HepG2 (cell line): ENCODE results near the gene GBP2. TPM values are rescaled to one million over a fixed set of nuclear protein-coding genes. Genes with fewer than 3 reads are reported as not detected.

Source experiments
- ATAC-seq: fragments of 200-7000 bp; cut with Tn5 transposase; 3 replicates; pipeline ENCODE4 v1.9.1; 2020; ENCODE audit warnings: mild to moderate bottlenecking, moderate library complexity
- BruUV-seq: library from RNA; stranded (reverse); fragments of 400-500 nt; replicated peaks from 2 replicates; lab custom pipeline; 2021; lab: Mats Ljungman, UMichigan
- CTCF ChIA-PET: fragments of 300-600 bp; formaldehyde crosslinking; extraction: SDS; loops from one replicate; lab custom pipeline; 2021; ENCODE audit warnings: low total read pairs, inconsistent platforms, low intra/inter-chr PET ratio; lab: Yijun Ruan, JAX
- POLR2A ChIA-PET: fragments of 350-600 bp; sonication (Branson Sonifier 250); formaldehyde crosslinking; loops from one replicate; lab custom pipeline; 2020; ENCODE audit warnings: antibody characterized with exemption, inconsistent platforms; lab: Yijun Ruan, JAX
- DNase-seq: peaks from one replicate; pipeline ENCODE4 v3.0.0-alpha.2; 2015; ENCODE audit warnings: low spot score
- FAIRE-seq: peaks from 3 replicates; lab custom pipeline; 2011; peaks lifted over from hg19 to GRCh38; lab: Jason Lieb, UNC
- H2AFZ ChIP-seq: one replicate; pipeline ENCODE4 v1.6.1; 2011; ENCODE audit warnings: low read length, inconsistent platforms
- H3K27ac ChIP-seq: fragments of 300-600 bp; 3 replicates; pipeline ENCODE4 v1.8.0; 2011; ENCODE audit warnings: mixed run types, mild to moderate bottlenecking, mixed read lengths, low read length, inconsistent platforms; ENCODE audit not compliant: insufficient read depth; ENCODE audit errors: extremely low read length
- H3K27me3 ChIP-seq, 2 experiments: fragments of 200-600 bp in 1 of 2; 2 replicates in 1 of 2; 3 replicates in 1 of 2; pipeline versions ENCODE4 v1.6.0 to v1.8.0; 2011; ENCODE audit warnings: low read length in 2 of 2, mild to moderate bottlenecking in 2 of 2, moderate library complexity in 2 of 2, inconsistent platforms in 1 of 2; ENCODE audit not compliant: insufficient read depth in 2 of 2, control insufficient read depth in 1 of 2
- H3K36me3 ChIP-seq, 2 experiments: fragments of 200-600 bp in 1 of 2; replicated peaks in 1 of 2; 2 replicates in 1 of 2; 3 replicates in 1 of 2; pipeline versions ENCODE4 v1.5.1 to v1.8.0; 2011; ENCODE audit warnings: low read length in 2 of 2, inconsistent platforms in 1 of 2; ENCODE audit not compliant: insufficient read depth in 2 of 2, control insufficient read depth in 1 of 2
- H3K4me1 ChIP-seq: 2 replicates; pipeline ENCODE4 v1.5.1; 2012; ENCODE audit warnings: low read length, inconsistent platforms; ENCODE audit not compliant: insufficient read depth
- H3K4me2 ChIP-seq: 2 replicates; pipeline ENCODE4 v1.6.0; 2011; ENCODE audit warnings: low read depth, low read length, inconsistent platforms
- H3K4me3 ChIP-seq, 3 experiments: fragments of 200-600 bp in 1 of 3; sonication (generic), shearing (Covaris generic) in 1 of 3; replicated peaks in 1 of 3; 2 replicates each; pipeline ENCODE4 v1.5.1; 2011 to 2016; ENCODE audit warnings: low read length in 3 of 3, inconsistent platforms in 2 of 3, low read depth in 2 of 3, mild to moderate bottlenecking in 2 of 3, control low read depth in 1 of 3, mixed read lengths in 1 of 3; ENCODE audit not compliant: insufficient read depth in 1 of 3
- H3K79me2 ChIP-seq: one replicate; pipeline ENCODE4 v1.6.1; 2011; ENCODE audit warnings: low read length, inconsistent platforms; ENCODE audit not compliant: insufficient read depth
- H3K9ac ChIP-seq: 2 replicates; pipeline ENCODE4 v1.6.0; 2011; ENCODE audit warnings: mild to moderate bottlenecking, low read depth, low read length, inconsistent platforms; ENCODE audit not compliant: insufficient read depth
- H3K9me3 ChIP-seq: 2 replicates; pipeline ENCODE4 v1.5.1; 2012; ENCODE audit warnings: mild to moderate bottlenecking, low read length
- H4K20me1 ChIP-seq: 2 replicates; pipeline ENCODE4 v1.6.0; 2011; ENCODE audit warnings: inconsistent platforms, mild to moderate bottlenecking, low read length, moderate library complexity; ENCODE audit not compliant: insufficient read depth
- ARID2 ChIP-seq: sonication (generic); formaldehyde crosslinking; IDR thresholded peaks from 2 replicates; pipeline ENCODE4 v1.8.1; 2022; ENCODE audit warnings: mild to moderate bottlenecking, missing genetic modification reagents, borderline replicate concordance
- CHCHD3 ChIP-seq: sonication (generic); formaldehyde crosslinking; IDR thresholded peaks from 2 replicates; pipeline ENCODE4 v1.8.0; 2022; ENCODE audit warnings: mild to moderate bottlenecking, missing genetic modification reagents, moderate library complexity
- JUND ChIP-seq: sonication (generic); formaldehyde crosslinking; IDR thresholded peaks from 2 replicates; pipeline ENCODE4 v1.8.0; 2022; ENCODE audit warnings: mild to moderate bottlenecking, missing genetic modification reagents
- KDM6A ChIP-seq: IDR thresholded peaks from 2 replicates; pipeline ENCODE4 v1.6.1; 2016; ENCODE audit warnings: low read depth
- KLF13 ChIP-seq: sonication (generic); formaldehyde crosslinking; IDR thresholded peaks from 2 replicates; pipeline ENCODE4 v1.4.0; 2020; ENCODE audit warnings: mild to moderate bottlenecking, missing genetic modification reagents
- MEF2D ChIP-seq: sonication (generic); formaldehyde crosslinking; IDR thresholded peaks from 2 replicates; pipeline ENCODE4 v1.5.1; 2020; ENCODE audit warnings: mild to moderate bottlenecking, missing genetic modification reagents
- NFATC3 ChIP-seq: sonication (generic); formaldehyde crosslinking; IDR thresholded peaks from 2 replicates; pipeline ENCODE4 v1.5.1; 2020; ENCODE audit warnings: mild to moderate bottlenecking, missing genetic modification reagents
- NR1H2 ChIP-seq: sonication (generic); formaldehyde crosslinking; IDR thresholded peaks from 2 replicates; pipeline ENCODE4 v1.8.1; 2022; ENCODE audit warnings: low read depth, missing genetic modification reagents, borderline replicate concordance
- SNRNP70 ChIP-seq: fragments of 200-400 bp; formaldehyde crosslinking; IDR thresholded peaks from 2 replicates; pipeline ENCODE4 v1.6.1; 2017; ENCODE audit warnings: mild to moderate bottlenecking, low read depth, low read length, moderate library complexity
- TBP ChIP-seq: sonication (generic); formaldehyde crosslinking; IDR thresholded peaks from 2 replicates; pipeline ENCODE4 v1.5.0; 2020; ENCODE audit warnings: missing genetic modification reagents
- ZNF20 ChIP-seq: sonication (generic); formaldehyde crosslinking; IDR thresholded peaks from 2 replicates; pipeline ENCODE4 v1.4.0; 2020; ENCODE audit warnings: mild to moderate bottlenecking, moderate library complexity, missing genetic modification reagents
- ZNF251 ChIP-seq: sonication (generic); formaldehyde crosslinking; IDR thresholded peaks from 2 replicates; pipeline ENCODE4 v1.9.0; 2021; ENCODE audit warnings: mild to moderate bottlenecking, missing genetic modification reagents
- ZNF713 ChIP-seq: sonication (generic); formaldehyde crosslinking; IDR thresholded peaks from 2 replicates; pipeline ENCODE4 v1.4.0; 2020; ENCODE audit warnings: mild to moderate bottlenecking, missing genetic modification reagents
- WGBS: methylation state at CpG from one replicate; pipeline ENCODE4 v1.1.6; 2017; ENCODE audit warnings: low lambda C conversion rate; 5-methylcytosine and 5-hydroxymethylcytosine counted together
- in situ Hi-C: cut with HindIII; loops from 2 replicates; pipeline ENCODE4 v1.10.0; 2017; ENCODE audit warnings: low pct_unique_long_range_greater_than_20kb; ENCODE audit not compliant: extremely low pct_ligation_motif_present
- intact Hi-C: fragments of 100-400 bp; cut with micrococcal nuclease; formaldehyde crosslinking; loops from one replicate; pipeline ENCODE4 v1.10.0; 2022; ENCODE audit not compliant: unreplicated experiment
- polyA plus RNA-seq, 8 experiments: library from polyadenylated mRNA; depleted of rRNA in 3 of 8; stranded (reverse) in 7 of 8; unstranded in 1 of 8; fragments of >200 nt; fragmentation: Illumina TruSeq in 4 of 8; extraction: Trizol in 4 of 8; gene quantifications; 2 replicates each; pipeline versions ENCODE4 v1.2.1 to v1.2.3, GENCODE V29; 2011 to 2016; ENCODE audit warnings: low read depth in 4 of 8, missing spikeins in 1 of 8, mixed read lengths in 1 of 8; ENCODE audit not compliant: insufficient read depth in 1 of 8
- total RNA-seq, 5 experiments: library from RNA; depleted of rRNA; stranded (reverse); fragments of >200 nt; fragmentation: Illumina TruSeq; extraction: Trizol; gene quantifications; 2 replicates each; pipeline ENCODE4 v1.2.3, GENCODE V29; 2016; ENCODE audit warnings: low read depth in 1 of 5
- TF ChIP-seq, protein P1 (sequence below): sonication (generic); formaldehyde crosslinking; IDR thresholded peaks from 2 replicates; pipeline ENCODE4 v1.4.0; 2020; ENCODE audit warnings: mild to moderate bottlenecking, missing genetic modification reagents
- TF ChIP-seq, protein P2 (sequence below): sonication (generic); formaldehyde crosslinking; IDR thresholded peaks from 2 replicates; pipeline ENCODE4 v1.4.0; 2020; ENCODE audit warnings: low read depth, missing genetic modification reagents
- TF ChIP-seq, protein P3 (sequence below), 2 experiments: IDR thresholded peaks; 2 replicates each; pipeline ENCODE4 v1.6.1; 2011 to 2012; ENCODE audit warnings: low read length in 2 of 2, borderline replicate concordance in 1 of 2, low read depth in 1 of 2, mild to moderate bottlenecking in 1 of 2, moderate library complexity in 1 of 2

GBP2 gene
- total and polyA plus RNA-seq, 2 of the 13 experiments (the other 11 are each of a cell fraction or from before 2014, with no cell fraction given), result 5.1 to 6.2 TPM

- no peak overlapping the region for H3K4me2 ChIP-seq
Observed at GRCh38 chr1:89069951-89070350, 56.0 kb downstream of the GBP2 start.

More at GRCh38 chr1:89069951-89070350, 56.0 kb downstream of the GBP2 start:
- Histone ChIP-seq H3K79me2 (no peaks in the 10 kb centered on the region), H2AFZ (no peak overlapping the region), H3K4me3 (no peak overlapping the region), H3K27ac (no peak overlapping the region), H3K9ac (no peak overlapping the region), H3K36me3 (no peaks in the 10 kb centered on the region), H3K9me3 (no peaks in the 10 kb centered on the region), H3K27me3 (no peaks in the 10 kb centered on the region), H4K20me1 (no peaks in the 10 kb centered on the region), H3K4me1 (peaks cover 21% of the 10 kb centered on the region)
- CTCF ChIA-PET, result no interaction called here
- WGBS, result 58% methylated on average over 2 of the region's 2 CpGs
- FAIRE-seq (no peak), ATAC-seq (no peak), DNase-seq (no peak)
- intact Hi-C loops, result no loop called here
- no TSS peak for BruUV-seq
- POLR2A ChIA-PET, result no interaction called here
- TF ChIP-seq NFATC3 (CRISPR knock-in tag), result no peak
- no peak for TF ChIP-seq ZNF251 (CRISPR knock-in tag)
- no peak for TF ChIP-seq KDM6A
- TF ChIP-seq ARID2 (CRISPR knock-in tag), result no peak
- TF ChIP-seq CHCHD3, result no peak
- no peak for TF ChIP-seq KLF13 (CRISPR knock-in tag)
- TF ChIP-seq TBP (CRISPR knock-in tag), result no peak
- TF ChIP-seq MEF2D (CRISPR knock-in tag), result no peak
- TF ChIP-seq, protein P1, sequence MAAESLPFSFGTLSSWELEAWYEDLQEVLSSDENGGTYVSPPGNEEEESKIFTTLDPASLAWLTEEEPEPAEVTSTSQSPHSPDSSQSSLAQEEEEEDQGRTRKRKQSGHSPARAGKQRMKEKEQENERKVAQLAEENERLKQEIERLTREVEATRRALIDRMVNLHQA (CRISPR knock-in tag), result no peak
- TF ChIP-seq, protein P2, sequence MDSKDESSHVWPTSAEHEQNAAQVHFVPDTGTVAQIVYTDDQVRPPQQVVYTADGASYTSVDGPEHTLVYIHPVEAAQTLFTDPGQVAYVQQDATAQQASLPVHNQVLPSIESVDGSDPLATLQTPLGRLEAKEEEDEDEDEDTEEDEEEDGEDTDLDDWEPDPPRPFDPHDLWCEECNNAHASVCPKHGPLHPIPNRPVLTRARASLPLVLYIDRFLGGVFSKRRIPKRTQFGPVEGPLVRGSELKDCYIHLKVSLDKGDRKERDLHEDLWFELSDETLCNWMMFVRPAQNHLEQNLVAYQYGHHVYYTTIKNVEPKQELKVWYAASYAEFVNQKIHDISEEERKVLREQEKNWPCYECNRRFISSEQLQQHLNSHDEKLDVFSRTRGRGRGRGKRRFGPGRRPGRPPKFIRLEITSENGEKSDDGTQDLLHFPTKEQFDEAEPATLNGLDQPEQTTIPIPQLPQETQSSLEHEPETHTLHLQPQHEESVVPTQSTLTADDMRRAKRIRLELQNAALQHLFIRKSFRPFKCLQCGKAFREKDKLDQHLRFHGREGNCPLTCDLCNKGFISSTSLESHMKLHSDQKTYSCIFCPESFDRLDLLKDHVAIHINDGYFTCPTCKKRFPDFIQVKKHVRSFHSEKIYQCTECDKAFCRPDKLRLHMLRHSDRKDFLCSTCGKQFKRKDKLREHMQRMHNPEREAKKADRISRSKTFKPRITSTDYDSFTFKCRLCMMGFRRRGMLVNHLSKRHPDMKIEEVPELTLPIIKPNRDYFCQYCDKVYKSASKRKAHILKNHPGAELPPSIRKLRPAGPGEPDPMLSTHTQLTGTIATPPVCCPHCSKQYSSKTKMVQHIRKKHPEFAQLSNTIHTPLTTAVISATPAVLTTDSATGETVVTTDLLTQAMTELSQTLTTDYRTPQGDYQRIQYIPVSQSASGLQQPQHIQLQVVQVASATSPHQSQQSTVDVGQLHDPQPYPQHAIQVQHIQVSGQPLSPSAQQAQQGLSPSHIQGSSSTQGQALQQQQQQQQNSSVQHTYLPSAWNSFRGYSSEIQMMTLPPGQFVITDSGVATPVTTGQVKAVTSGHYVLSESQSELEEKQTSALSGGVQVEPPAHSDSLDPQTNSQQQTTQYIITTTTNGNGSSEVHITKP (CRISPR knock-in tag), result no peak
- TF ChIP-seq, protein P3, sequence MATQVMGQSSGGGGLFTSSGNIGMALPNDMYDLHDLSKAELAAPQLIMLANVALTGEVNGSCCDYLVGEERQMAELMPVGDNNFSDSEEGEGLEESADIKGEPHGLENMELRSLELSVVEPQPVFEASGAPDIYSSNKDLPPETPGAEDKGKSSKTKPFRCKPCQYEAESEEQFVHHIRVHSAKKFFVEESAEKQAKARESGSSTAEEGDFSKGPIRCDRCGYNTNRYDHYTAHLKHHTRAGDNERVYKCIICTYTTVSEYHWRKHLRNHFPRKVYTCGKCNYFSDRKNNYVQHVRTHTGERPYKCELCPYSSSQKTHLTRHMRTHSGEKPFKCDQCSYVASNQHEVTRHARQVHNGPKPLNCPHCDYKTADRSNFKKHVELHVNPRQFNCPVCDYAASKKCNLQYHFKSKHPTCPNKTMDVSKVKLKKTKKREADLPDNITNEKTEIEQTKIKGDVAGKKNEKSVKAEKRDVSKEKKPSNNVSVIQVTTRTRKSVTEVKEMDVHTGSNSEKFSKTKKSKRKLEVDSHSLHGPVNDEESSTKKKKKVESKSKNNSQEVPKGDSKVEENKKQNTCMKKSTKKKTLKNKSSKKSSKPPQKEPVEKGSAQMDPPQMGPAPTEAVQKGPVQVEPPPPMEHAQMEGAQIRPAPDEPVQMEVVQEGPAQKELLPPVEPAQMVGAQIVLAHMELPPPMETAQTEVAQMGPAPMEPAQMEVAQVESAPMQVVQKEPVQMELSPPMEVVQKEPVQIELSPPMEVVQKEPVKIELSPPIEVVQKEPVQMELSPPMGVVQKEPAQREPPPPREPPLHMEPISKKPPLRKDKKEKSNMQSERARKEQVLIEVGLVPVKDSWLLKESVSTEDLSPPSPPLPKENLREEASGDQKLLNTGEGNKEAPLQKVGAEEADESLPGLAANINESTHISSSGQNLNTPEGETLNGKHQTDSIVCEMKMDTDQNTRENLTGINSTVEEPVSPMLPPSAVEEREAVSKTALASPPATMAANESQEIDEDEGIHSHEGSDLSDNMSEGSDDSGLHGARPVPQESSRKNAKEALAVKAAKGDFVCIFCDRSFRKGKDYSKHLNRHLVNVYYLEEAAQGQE (IDR thresholded peaks at IDR 0.05; ENCODE audit: borderline replicate concordance in 1 of 2, low read depth in 1 of 2, low read length in 2 of 2), result no peak
- no peak for TF ChIP-seq JUND
- TF ChIP-seq SNRNP70, result no peak
- TF ChIP-seq ZNF20, result no peak
- no peak for TF ChIP-seq ZNF713 (CRISPR knock-in tag)
- TF ChIP-seq NR1H2 (CRISPR knock-in tag), result no peak
- in situ Hi-C loops, result no loop called here
